Activated CD4-positive, alpha-beta T cell treated with anti-CD3 and anti-CD28 coated beads for 36 hours (primary cell): ENCODE results near the gene DCC. TPM values are rescaled to one million over a fixed set of nuclear protein-coding genes. Genes with fewer than 3 reads are reported as not detected.

ENCODE experiments used
- ATAC-seq: fragments of 200-7000 bp; cut with Tn5 transposase; one replicate; pipeline ENCODE4 v1.10.0; 2021; ENCODE audit warnings: mild to moderate bottlenecking, moderate library complexity
- CTCF ChIA-PET: fragments of 350-600 bp; sonication (Branson Sonifier 250); formaldehyde crosslinking; loops from one replicate; lab custom pipeline; 2021; ENCODE audit warnings: antibody characterized with exemption; lab: Charles Lee
- POLR2A ChIA-PET: fragments of 350-600 bp; sonication (Branson Sonifier 250); formaldehyde crosslinking; loops from one replicate; lab custom pipeline; 2021; ENCODE audit warnings: antibody characterized with exemption, inconsistent platforms; lab: Charles Lee
- DNase-seq: peaks from one replicate; pipeline ENCODE4 v3.0.0-alpha.2; 2020
- H3K27ac Mint-ChIP-seq: one replicate; pipeline ENCODE4 v1.8.0; 2021; ENCODE audit warnings: mixed read lengths
- H3K27me3 Mint-ChIP-seq: one replicate; pipeline ENCODE4 v1.8.0; 2021; ENCODE audit warnings: mixed read lengths
- H3K36me3 Mint-ChIP-seq: one replicate; pipeline ENCODE4 v1.8.0; 2021; ENCODE audit warnings: low read depth, mixed read lengths
- H3K4me1 Mint-ChIP-seq: one replicate; pipeline ENCODE4 v1.8.0; 2021; ENCODE audit warnings: mixed read lengths
- H3K4me3 Mint-ChIP-seq: one replicate; pipeline ENCODE4 v1.8.0; 2021; ENCODE audit warnings: mild to moderate bottlenecking, moderate library complexity, mixed read lengths
- H3K9me3 Mint-ChIP-seq: one replicate; pipeline ENCODE4 v1.8.0; 2021; ENCODE audit warnings: low read depth, mixed read lengths
- intact Hi-C, 2 experiments: fragments of 100-400 bp; cut with DNase I in 1 of 2; cut with micrococcal nuclease in 1 of 2; formaldehyde crosslinking; loops; one replicate each; pipeline versions ENCODE4 v1.14.2 to v1.15.1; 2022 to 2024; cut with DNase I, micrococcal nuclease
- total RNA-seq, 2 experiments: library from RNA; stranded (reverse); gene quantifications; one replicate each; pipeline ENCODE4 v1.2.3, GENCODE V29; 2021

DCC gene
- total RNA-seq, 2 experiments from 2014 or later: not detected

DNA sequence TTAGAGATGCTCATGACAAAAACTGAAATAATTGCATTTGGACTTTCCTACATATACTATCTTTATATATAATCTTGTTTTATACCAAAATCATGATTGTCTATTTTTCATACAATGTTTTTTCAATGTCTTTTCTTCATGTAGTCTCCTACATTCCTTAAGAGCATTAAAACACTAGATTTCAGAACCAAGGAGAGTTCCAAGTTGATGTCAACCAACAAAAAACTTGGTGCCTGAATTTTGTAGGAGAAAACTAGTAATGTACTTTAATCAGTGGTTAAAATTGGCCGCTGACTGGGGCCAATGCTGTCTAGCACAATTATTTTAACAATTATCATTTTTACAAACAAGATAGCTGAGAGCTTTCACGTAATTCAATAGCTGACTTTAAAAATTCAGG, 678.8 kb downstream of the DCC start:
- Mint-ChIP-seq H3K9me3 (peaks cover 2% of the 10 kb centered on the region), H3K4me3 (no peak overlapping the region), H3K27ac (no peak overlapping the region), H3K27me3 (no peaks in the 10 kb centered on the region), H3K4me1 (no peaks in the 10 kb centered on the region), H3K36me3 (no peaks in the 10 kb centered on the region)
- ChIA-PET POLR2A (no interaction called here), CTCF (no interaction called here)
- intact Hi-C loops: no loop called here
- ATAC-seq (no peak), DNase-seq (no peak)

DNA sequence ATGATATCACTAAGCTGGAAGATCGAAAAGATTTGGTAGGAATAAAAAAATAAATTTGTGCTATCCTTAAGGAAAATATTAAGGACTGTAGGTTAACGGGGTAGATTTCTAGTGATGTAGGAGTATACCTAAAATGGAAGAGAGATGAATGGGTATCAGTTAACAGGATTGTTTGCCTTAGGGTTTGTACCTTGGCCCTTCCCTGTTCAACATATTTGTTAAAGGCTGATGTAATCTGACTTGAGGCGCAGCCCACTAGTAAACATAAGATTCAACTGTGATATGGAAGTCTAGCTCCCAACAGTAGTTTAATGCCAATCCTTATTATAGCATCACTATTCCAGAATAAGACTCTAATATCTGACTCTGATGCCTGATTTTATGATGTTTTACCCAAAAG, 685.2 kb downstream of the DCC start:
- intact Hi-C loops: no loop called here
- no peak overlapping the region for H3K27ac Mint-ChIP-seq

DNA sequence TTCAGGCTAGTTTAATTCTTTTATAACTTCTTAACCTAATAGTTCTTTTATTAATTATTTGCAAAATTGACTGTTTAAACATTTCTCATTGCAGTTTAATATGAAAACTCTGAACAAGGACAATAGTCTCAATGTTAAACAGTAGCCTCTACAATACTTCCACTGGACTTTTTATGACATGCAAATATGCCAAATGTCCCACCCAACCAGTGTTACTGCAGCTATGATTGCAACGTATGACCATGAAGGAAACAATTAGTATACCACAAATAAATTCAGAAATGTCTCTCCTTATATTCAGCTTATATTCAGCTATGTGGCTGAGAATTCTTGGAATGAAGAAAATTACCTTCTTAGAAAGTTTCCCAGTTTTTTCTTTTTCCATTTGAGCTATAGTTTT, 688.6 kb downstream of the DCC start:
- ATAC-seq (no peak), DNase-seq (no peak)
- Mint-ChIP-seq H3K27me3 (no peaks in the 10 kb centered on the region), H3K4me1 (no peaks in the 10 kb centered on the region), H3K27ac (no peak overlapping the region), H3K4me3 (no peak overlapping the region), H3K36me3 (no peaks in the 10 kb centered on the region), H3K9me3 (no peaks in the 10 kb centered on the region)
- ChIA-PET CTCF (interaction anchor here (0.7 kb wide), 1 partner anchor 79 kb away, joined by 3 read pairs; no protein-coding TSS in a partner anchor), POLR2A (no interaction called here)
- intact Hi-C loops: no loop called here

More for the DNA sequence above, 685.2 kb downstream of the DCC start:
- POLR2A ChIA-PET: interaction anchor here (0.7 kb wide), 1 partner anchor 12 kb away, joined by 3 read pairs; no protein-coding TSS in a partner anchor
- no peak overlapping the region for H3K4me3 Mint-ChIP-seq
- DNase-seq (no peak), ATAC-seq (no peak)
- no peaks in the 10 kb centered on the region for H3K36me3 Mint-ChIP-seq
- no peaks in the 10 kb centered on the region for H3K27me3 Mint-ChIP-seq
- H3K9me3 Mint-ChIP-seq: no peaks in the 10 kb centered on the region
- CTCF ChIA-PET: no interaction called here
- no peaks in the 10 kb centered on the region for H3K4me1 Mint-ChIP-seq

DNA sequence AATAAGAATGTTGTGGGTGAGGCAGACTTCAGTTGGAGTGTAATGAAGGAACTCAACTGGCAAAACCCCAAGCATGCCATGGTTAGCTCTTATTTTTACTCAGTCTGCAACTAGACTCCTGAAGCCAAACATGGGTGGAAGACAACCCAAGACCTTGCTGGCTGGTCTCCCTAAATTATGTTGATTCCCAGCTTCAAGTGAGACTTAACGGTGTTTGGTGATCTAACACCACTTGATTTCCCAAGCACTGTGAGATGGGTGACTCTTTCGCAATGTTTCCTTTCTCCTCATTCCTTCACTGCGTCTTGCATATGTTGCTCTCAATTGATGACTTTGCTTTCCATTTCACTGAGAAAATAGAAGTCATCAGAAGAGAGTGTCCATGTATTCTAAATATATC, 693.1 kb downstream of the DCC start:
- Mint-ChIP-seq H3K27ac (no peak overlapping the region), H3K4me3 (no peak overlapping the region), H3K4me1 (no peaks in the 10 kb centered on the region), H3K9me3 (no peaks in the 10 kb centered on the region), H3K27me3 (no peaks in the 10 kb centered on the region), H3K36me3 (no peaks in the 10 kb centered on the region)
- DNase-seq (no peak), ATAC-seq (no peak)
- intact Hi-C loops: no loop called here
- POLR2A ChIA-PET: no interaction called here
- CTCF ChIA-PET: no interaction called here

DNA sequence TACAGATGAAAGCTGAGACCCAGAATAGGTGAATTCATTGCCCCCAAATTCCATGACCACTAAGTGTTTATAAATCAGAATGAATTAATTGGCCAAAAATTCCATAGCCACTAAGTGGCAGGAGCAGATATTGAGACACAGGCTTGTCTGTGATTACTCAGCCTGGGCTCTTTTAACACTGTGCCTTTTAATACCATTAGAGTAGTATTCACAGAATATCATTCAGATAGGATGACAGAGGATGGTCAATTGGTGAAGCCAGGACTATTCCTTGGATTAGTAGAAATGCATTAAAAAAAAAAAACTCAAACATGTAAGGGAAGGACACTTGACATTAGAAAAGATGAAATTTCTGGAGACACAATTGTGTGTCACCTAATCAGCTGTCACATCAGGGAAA, 698.6 kb downstream of the DCC start:
- H3K27me3 Mint-ChIP-seq: no peaks in the 10 kb centered on the region
- ChIA-PET CTCF (interaction anchor here (0.7 kb wide), 1 partner anchor 26 kb away, joined by 4 read pairs; no protein-coding TSS in a partner anchor), POLR2A (no interaction called here)
- ATAC-seq: no peak
- H3K4me1 Mint-ChIP-seq: no peaks in the 10 kb centered on the region
- H3K9me3 Mint-ChIP-seq: no peaks in the 10 kb centered on the region
- intact Hi-C loops: no loop called here
- H3K27ac Mint-ChIP-seq: no peak overlapping the region
- no peak overlapping the region for H3K4me3 Mint-ChIP-seq
- no peaks in the 10 kb centered on the region for H3K36me3 Mint-ChIP-seq
- DNase-seq: no peak

DNA sequence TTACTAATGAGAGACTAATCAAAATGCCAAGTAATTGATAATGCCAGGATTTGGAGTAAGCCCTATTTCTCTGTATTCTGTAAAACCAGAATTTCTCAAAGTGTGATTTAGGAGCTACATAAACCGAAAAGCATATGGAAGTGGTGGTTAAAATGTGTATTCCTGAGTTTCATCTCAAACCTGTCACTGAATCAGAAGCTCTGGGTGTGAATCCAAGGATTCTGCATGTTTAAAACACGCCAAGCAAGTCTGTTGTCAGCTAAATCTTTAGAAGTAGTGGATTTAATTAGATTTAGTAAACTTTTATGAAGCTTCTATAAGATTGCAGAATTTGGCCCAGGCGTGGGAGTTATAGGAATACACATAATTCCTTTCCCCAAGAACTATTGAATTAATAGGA, 700.3 kb downstream of the DCC start:
- POLR2A ChIA-PET: no interaction called here
- Mint-ChIP-seq H3K27me3 (no peaks in the 10 kb centered on the region), H3K4me1 (no peaks in the 10 kb centered on the region), H3K4me3 (no peak overlapping the region), H3K9me3 (no peaks in the 10 kb centered on the region), H3K27ac (no peak overlapping the region), H3K36me3 (no peaks in the 10 kb centered on the region)
- no peak for ATAC-seq
- intact Hi-C loops: no loop called here
- CTCF ChIA-PET: no interaction called here
- no peak for DNase-seq

DNA sequence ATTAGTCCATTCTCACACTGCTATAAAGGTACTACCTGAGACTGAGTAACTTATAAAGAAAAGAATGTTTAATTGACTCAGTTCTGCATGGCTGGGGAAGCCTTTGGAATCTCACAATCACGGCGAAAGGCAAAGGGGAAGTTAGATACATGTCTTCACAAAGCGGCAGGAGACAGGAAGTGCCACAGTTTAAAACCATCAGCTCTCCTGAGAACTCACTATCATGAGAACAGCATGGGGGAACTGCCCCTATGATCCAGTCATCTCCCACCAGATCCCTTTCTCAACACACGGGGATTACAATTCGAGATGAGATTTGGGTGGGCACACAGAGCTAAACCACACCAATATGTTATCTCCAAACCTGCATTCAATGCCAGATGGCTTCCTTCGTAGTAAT, 716.1 kb downstream of the DCC start:
- ATAC-seq: no peak
- no peak for DNase-seq
- POLR2A ChIA-PET: no interaction called here
- CTCF ChIA-PET: no interaction called here
- peaks cover 4% of the 10 kb centered on the region for H3K9me3 Mint-ChIP-seq
- H3K36me3 Mint-ChIP-seq: no peaks in the 10 kb centered on the region
- H3K4me1 Mint-ChIP-seq: no peaks in the 10 kb centered on the region
- intact Hi-C loops: no loop called here
- H3K4me3 Mint-ChIP-seq: no peak overlapping the region
- H3K27ac Mint-ChIP-seq: no peak overlapping the region
- H3K27me3 Mint-ChIP-seq: no peaks in the 10 kb centered on the region

DNA sequence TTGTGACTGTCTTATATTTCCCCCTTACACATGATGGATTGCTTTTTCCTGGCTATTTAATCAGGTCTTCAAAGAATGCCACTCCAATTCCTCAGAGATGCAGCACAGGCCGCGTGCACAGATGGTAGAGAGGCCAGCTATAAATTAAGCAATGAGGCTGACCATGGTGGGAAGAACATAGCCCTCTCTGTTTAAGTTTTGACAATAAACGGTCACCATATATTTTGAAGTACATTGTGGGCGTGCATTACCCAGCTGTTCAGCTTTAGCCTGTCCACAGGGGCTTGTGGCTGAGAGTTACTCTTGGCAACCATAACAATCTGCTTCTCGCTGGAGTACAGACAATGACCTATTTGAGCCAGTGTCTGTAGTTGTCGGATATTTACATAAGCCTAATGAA, 730.8 kb downstream of the DCC start:
- peaks cover 2% of the 10 kb centered on the region for H3K9me3 Mint-ChIP-seq
- H3K27me3 Mint-ChIP-seq: peaks cover 2% of the 10 kb centered on the region
- intact Hi-C loops: no loop called here
- no peaks in the 10 kb centered on the region for H3K4me1 Mint-ChIP-seq
- H3K27ac Mint-ChIP-seq: no peak overlapping the region
- ATAC-seq (no peak), DNase-seq (no peak)
- H3K4me3 Mint-ChIP-seq: no peak overlapping the region
- ChIA-PET CTCF (no interaction called here), POLR2A (no interaction called here)
- H3K36me3 Mint-ChIP-seq: no peaks in the 10 kb centered on the region

DNA sequence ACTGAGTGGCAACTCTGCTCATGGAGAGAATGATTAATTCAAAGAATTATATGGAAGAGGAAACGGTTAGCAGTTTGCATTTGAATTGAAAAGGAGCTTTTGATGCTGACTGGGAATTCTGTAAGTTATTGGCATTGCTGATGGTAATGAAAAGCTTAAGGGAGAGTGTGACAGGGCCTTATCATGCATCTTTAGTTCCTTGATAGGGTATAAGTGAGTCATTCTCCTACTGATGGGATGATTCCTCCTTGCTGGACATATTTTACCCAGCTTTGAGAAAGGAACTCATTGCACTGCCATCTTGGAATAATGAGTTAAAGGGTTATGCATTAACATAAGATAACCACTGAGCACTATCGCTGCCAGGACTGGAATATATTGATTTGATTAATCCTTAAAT, 740.7 kb downstream of the DCC start:
- no peak for ATAC-seq
- intact Hi-C loops: no loop called here
- CTCF ChIA-PET: no interaction called here

DNA sequence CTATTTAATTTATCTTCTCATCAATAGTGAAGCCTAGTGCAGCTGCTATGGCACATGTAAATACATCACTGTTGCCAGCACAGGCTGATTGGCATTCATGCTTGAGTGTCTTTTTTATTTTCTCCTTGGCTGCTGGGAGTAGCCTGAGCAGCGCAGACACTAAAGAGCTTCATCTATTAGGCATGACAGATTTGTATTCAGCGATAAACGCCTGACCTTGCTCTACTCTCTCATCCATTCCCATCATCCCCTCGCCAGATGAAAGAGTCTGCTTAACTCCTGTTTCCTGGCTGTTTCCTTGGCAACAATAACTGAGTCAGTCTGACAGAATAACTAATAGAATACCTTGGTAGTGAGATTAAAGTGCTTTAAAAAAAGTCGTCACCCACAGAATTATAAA, 753.6 kb downstream of the DCC start:
- no peaks in the 10 kb centered on the region for H3K27me3 Mint-ChIP-seq
- H3K27ac Mint-ChIP-seq: no peak overlapping the region
- CTCF ChIA-PET: no interaction called here
- DNase-seq: no peak
- H3K4me1 Mint-ChIP-seq: no peaks in the 10 kb centered on the region
- no peak for ATAC-seq
- no peak overlapping the region for H3K4me3 Mint-ChIP-seq
- no peaks in the 10 kb centered on the region for H3K36me3 Mint-ChIP-seq
- POLR2A ChIA-PET: no interaction called here
- intact Hi-C loops: loop anchor here in 1 of 2 experiments (5.0 kb wide), 1 partner anchor 1411 kb away; no protein-coding TSS in a partner anchor
- H3K9me3 Mint-ChIP-seq: no peaks in the 10 kb centered on the region

More for the DNA sequence above, 740.7 kb downstream of the DCC start:
- Mint-ChIP-seq H3K4me3 (no peak overlapping the region), H3K36me3 (no peaks in the 10 kb centered on the region), H3K27ac (no peak overlapping the region), H3K4me1 (no peaks in the 10 kb centered on the region), H3K27me3 (no peaks in the 10 kb centered on the region), H3K9me3 (no peaks in the 10 kb centered on the region)
- no peak for DNase-seq
- POLR2A ChIA-PET: no interaction called here

DNA sequence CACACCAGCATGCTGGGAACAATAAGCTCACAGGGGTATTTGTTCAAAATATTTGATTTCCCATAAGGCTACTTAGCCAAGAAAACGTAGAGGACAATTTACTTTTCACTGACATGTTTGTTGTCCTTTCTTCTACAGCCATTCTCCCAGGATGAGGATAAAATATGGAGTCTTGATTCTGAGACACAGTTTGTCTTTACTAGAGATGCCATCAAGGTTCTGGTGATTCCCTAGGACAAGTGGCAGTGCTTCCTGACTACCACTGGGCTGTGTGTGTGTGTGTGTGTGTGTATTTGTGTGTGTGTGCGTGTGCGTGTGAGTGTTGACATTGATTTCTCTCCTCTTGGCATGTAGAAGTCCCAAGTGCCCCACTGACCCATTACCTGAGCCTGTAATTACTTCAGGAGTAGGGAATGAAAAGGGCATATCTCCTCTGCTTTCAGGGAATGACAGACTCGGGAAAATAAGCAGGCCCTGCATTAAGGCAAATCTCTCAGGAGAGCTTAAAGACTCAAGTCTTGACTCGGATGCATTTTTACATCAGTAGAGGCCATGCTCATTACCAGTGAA, 761.6 kb downstream of the DCC start:
- Mint-ChIP-seq H3K27ac (no peak overlapping the region), H3K4me3 (no peak overlapping the region), H3K4me1 (no peaks in the 10 kb centered on the region), H3K36me3 (no peaks in the 10 kb centered on the region), H3K27me3 (no peaks in the 10 kb centered on the region), H3K9me3 (peaks cover 3% of the 10 kb centered on the region)
- ATAC-seq: no peak
- DNase-seq: no peak
- CTCF ChIA-PET: no interaction called here
- POLR2A ChIA-PET: no interaction called here
- intact Hi-C loops: no loop called here

DNA sequence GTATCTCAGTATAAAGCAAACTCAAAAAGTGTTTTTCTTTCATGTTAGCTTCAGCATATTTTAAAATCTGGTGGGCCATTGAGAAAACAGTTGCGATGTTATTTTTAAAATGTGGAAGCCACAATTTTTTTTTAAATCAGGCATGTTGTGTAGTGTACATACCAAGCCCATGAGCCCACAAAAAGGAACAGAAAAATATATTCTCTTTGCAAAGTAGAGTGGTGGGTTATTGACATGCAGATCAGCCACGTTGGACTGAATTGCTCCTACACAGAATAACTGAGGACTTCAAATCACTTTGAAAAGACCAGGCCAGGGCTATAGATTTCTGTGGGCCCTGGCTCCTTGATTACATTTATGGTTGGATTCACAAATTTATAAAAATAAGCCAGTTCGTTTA, 774.4 kb downstream of the DCC start:
- DNase-seq: no peak
- H3K4me3 Mint-ChIP-seq: no peak overlapping the region
- ChIA-PET CTCF (no interaction called here), POLR2A (no interaction called here)
- no peak overlapping the region for H3K27ac Mint-ChIP-seq
- no peaks in the 10 kb centered on the region for H3K4me1 Mint-ChIP-seq
- H3K36me3 Mint-ChIP-seq: no peaks in the 10 kb centered on the region
- peaks cover 3% of the 10 kb centered on the region for H3K9me3 Mint-ChIP-seq
- ATAC-seq: no peak
- H3K27me3 Mint-ChIP-seq: no peaks in the 10 kb centered on the region
- intact Hi-C loops: no loop called here
